ENCODE data around the gene TRIOBP. TPM values are rescaled to one million over a fixed set of nuclear protein-coding genes. Genes with fewer than 3 reads are reported as not detected.

Gene TRIOBP
- polyA plus RNA-seq, 1 donor (not counting 4 experiments of a cell fraction or from before 2014, with no cell fraction given), result 22.2 TPM

DNA sequence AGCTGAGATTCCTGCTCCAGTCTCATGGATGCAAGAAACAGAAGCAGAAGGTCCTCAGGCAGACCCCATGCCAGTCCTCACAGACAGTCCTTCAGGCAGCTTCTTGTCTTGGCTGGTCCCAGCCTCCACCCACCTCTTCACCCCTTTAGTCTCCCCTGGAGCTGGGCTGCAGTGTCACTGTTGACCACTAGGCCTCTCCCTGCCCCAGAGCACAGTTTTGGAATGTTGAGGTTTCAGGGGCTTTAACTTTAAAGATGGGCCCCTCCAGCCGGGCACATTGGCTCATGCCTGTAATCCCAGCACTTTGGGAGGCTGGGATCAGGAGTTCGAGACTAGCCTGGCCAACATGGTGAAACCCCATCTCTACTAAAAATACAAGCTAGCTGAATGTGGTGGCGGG is 71.4 kb downstream of the TRIOBP start:
- DNase-seq (ENCODE audit: low read depth, low spot score), result no peak
- Histone ChIP-seq H3K4me1 (ENCODE audit: control insufficient read depth, extremely low read depth, insufficient read depth, low read length) (no peaks in the 10 kb centered on the region), H3K9me3 (ENCODE audit: control insufficient read depth, low read depth, low read length) (no peaks in the 10 kb centered on the region), H3K4me2 (ENCODE audit: control insufficient read depth, extremely low read depth, insufficient read depth, low read depth, low read length) (no peak overlapping the region), H3K4me3 (ENCODE audit: control insufficient read depth in 2 of 3, extremely low read depth in 1 of 3, insufficient read depth in 2 of 3, low read depth in 1 of 3, low read length in 3 of 3) (no peak overlapping the region), H3K79me2 (ENCODE audit: control insufficient read depth, insufficient read depth, low read length) (no peaks in the 10 kb centered on the region), H4K20me1 (ENCODE audit: control insufficient read depth, extremely low read depth, insufficient read depth, low read length) (peaks cover 1% of the 10 kb centered on the region), H2AFZ (ENCODE audit: control insufficient read depth, low read length) (no peak overlapping the region), H3K9ac (ENCODE audit: control insufficient read depth, extremely low read depth, insufficient read depth, low read length) (no peak overlapping the region), H3K27ac (ENCODE audit: control insufficient read depth, insufficient read depth, low read length) (no peak overlapping the region), H3K36me3 (ENCODE audit: control insufficient read depth in 2 of 2, extremely low read depth in 1 of 2, insufficient read depth in 2 of 2, low read length in 2 of 2) (peaks cover 23 to 51% of the 10 kb centered on the region in 2 experiments), H3K27me3 (ENCODE audit: control insufficient read depth, extremely low read depth, insufficient read depth, low read length) (no peaks in the 10 kb centered on the region), H3K9me1 (ENCODE audit: control insufficient read depth, extremely low read depth, insufficient read depth, low read length) (no peaks in the 10 kb centered on the region)
- TF ChIP-seq, protein P1, sequence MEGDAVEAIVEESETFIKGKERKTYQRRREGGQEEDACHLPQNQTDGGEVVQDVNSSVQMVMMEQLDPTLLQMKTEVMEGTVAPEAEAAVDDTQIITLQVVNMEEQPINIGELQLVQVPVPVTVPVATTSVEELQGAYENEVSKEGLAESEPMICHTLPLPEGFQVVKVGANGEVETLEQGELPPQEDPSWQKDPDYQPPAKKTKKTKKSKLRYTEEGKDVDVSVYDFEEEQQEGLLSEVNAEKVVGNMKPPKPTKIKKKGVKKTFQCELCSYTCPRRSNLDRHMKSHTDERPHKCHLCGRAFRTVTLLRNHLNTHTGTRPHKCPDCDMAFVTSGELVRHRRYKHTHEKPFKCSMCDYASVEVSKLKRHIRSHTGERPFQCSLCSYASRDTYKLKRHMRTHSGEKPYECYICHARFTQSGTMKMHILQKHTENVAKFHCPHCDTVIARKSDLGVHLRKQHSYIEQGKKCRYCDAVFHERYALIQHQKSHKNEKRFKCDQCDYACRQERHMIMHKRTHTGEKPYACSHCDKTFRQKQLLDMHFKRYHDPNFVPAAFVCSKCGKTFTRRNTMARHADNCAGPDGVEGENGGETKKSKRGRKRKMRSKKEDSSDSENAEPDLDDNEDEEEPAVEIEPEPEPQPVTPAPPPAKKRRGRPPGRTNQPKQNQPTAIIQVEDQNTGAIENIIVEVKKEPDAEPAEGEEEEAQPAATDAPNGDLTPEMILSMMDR (optimal IDR thresholded peaks at IDR 0.05 in 1 of 3, IDR thresholded peaks at IDR 0.05 in 1 of 3, conservative IDR thresholded peaks at IDR 0.05 in 1 of 3; ENCODE audit: extremely low read depth in 1 of 3, insufficient read depth in 2 of 3, low read length in 3 of 3), result peak; percentile 20 to 38 (median 37)
- TF ChIP-seq EZH2 (IDR thresholded peaks at IDR 0.05; ENCODE audit: low read length), result no peak
- no peak for FAIRE-seq
- dilution Hi-C loops (cut with MboI; ENCODE audit: extremely low pct_ligation_motif_present, low sequenced_read_pairs), result no loop called here

DNA sequence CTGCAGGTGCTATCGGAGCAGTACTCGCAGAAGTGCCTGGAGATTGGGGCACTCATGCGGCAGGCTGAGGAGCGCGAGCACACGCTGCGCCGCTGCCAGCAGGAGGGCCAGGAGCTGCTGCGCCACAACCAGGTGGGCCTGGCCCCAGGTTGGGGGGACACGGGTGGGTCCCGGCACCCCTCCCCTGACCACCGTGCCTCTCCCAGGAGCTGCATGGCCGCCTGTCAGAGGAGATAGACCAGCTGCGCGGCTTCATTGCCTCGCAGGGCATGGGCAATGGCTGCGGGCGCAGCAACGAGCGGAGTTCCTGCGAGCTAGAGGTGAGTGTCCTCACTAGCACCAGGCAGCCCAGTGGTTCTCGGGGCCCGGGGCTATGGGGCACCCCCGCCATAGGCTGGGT is 72.2 kb downstream of the TRIOBP start:
- Histone ChIP-seq H3K4me2 (ENCODE audit: control insufficient read depth, extremely low read depth, insufficient read depth, low read depth, low read length) (no peak overlapping the region), H3K9me3 (ENCODE audit: control insufficient read depth, low read depth, low read length) (no peaks in the 10 kb centered on the region), H3K4me3 (ENCODE audit: control insufficient read depth in 2 of 3, extremely low read depth in 1 of 3, insufficient read depth in 2 of 3, low read depth in 1 of 3, low read length in 3 of 3) (no peak overlapping the region), H3K4me1 (ENCODE audit: control insufficient read depth, extremely low read depth, insufficient read depth, low read length) (no peaks in the 10 kb centered on the region), H3K27me3 (ENCODE audit: control insufficient read depth, extremely low read depth, insufficient read depth, low read length) (no peaks in the 10 kb centered on the region), H4K20me1 (ENCODE audit: control insufficient read depth, extremely low read depth, insufficient read depth, low read length) (no peaks in the 10 kb centered on the region), H3K36me3 (ENCODE audit: control insufficient read depth in 2 of 2, extremely low read depth in 1 of 2, insufficient read depth in 2 of 2, low read length in 2 of 2) (peaks cover 22 to 50% of the 10 kb centered on the region in 2 experiments), H3K79me2 (ENCODE audit: control insufficient read depth, insufficient read depth, low read length) (no peaks in the 10 kb centered on the region), H2AFZ (ENCODE audit: control insufficient read depth, low read length) (no peak overlapping the region), H3K9me1 (ENCODE audit: control insufficient read depth, extremely low read depth, insufficient read depth, low read length) (no peaks in the 10 kb centered on the region), H3K27ac (ENCODE audit: control insufficient read depth, insufficient read depth, low read length) (no peak overlapping the region), H3K9ac (ENCODE audit: control insufficient read depth, extremely low read depth, insufficient read depth, low read length) (no peak overlapping the region)
- FAIRE-seq (no peak), DNase-seq (ENCODE audit: low read depth, low spot score) (no peak)
- dilution Hi-C loops (cut with MboI; ENCODE audit: extremely low pct_ligation_motif_present, low sequenced_read_pairs), result no loop called here
- TF ChIP-seq, protein P1 (optimal IDR thresholded peaks at IDR 0.05 in 1 of 3, IDR thresholded peaks at IDR 0.05 in 1 of 3, conservative IDR thresholded peaks at IDR 0.05 in 1 of 3; ENCODE audit: extremely low read depth in 1 of 3, insufficient read depth in 2 of 3, low read length in 3 of 3), result no peak
- TF ChIP-seq EZH2 (IDR thresholded peaks at IDR 0.05; ENCODE audit: low read length), result no peak
